HEK293T (cell line): ENCODE data around the gene HSD17B12.

Source experiments
- CTCF ChIA-PET: fragments of 350-600 bp; formaldehyde crosslinking; extraction: SDS; loops from one replicate; lab custom pipeline; 2021; ENCODE audit warnings: antibody characterized with exemption, inconsistent platforms; lab: Yijun Ruan, JAX
- POLR2A ChIA-PET: fragments of 350-600 bp; formaldehyde crosslinking; extraction: SDS; loops from one replicate; lab custom pipeline; 2020; ENCODE audit warnings: antibody characterized with exemption, inconsistent platforms; lab: Yijun Ruan, JAX
- DNase-seq: peaks from one replicate; pipeline ENCODE4 v3.0.0; 2012; ENCODE audit warnings: mixed read lengths; ENCODE audit errors: extremely low spot score
- ARNT ChIP-seq: fragments of 450-650 bp; IDR thresholded peaks from 2 replicates; pipeline ENCODE4 v1.6.1; 2017; ENCODE audit warnings: mild to moderate bottlenecking
- BHLHE40 ChIP-seq: fragments of 450-650 bp; IDR thresholded peaks from 2 replicates; pipeline ENCODE4 v1.6.1; 2016; ENCODE audit warnings: mild to moderate bottlenecking, moderate library complexity, borderline replicate concordance
- CTBP1 ChIP-seq: fragments of 450-650 bp; IDR thresholded peaks from 2 replicates; pipeline ENCODE4 v1.6.1; 2016; ENCODE audit warnings: borderline replicate concordance
- ELF4 ChIP-seq: fragments of 450-650 bp; IDR thresholded peaks from 2 replicates; pipeline ENCODE4 v1.6.1; 2017; ENCODE audit warnings: antibody characterized with exemption
- FOXA1 ChIP-seq: fragments of 450-650 bp; IDR thresholded peaks from 2 replicates; pipeline ENCODE4 v1.6.1; 2016; ENCODE audit warnings: mild to moderate bottlenecking
- FOXK2 ChIP-seq: fragments of 450-650 bp; IDR thresholded peaks from 2 replicates; pipeline ENCODE4 v1.6.1; 2016; ENCODE audit warnings: mild to moderate bottlenecking
- FOXM1 ChIP-seq: fragments of 450-650 bp; IDR thresholded peaks from 2 replicates; pipeline ENCODE4 v1.6.1; 2017; ENCODE audit warnings: mild to moderate bottlenecking, borderline replicate concordance
- HDGF ChIP-seq: fragments of 450-650 bp; IDR thresholded peaks from 2 replicates; pipeline ENCODE4 v1.6.1; 2017; ENCODE audit warnings: antibody characterized with exemption, borderline replicate concordance
- L3MBTL2 ChIP-seq: fragments of 450-650 bp; conservative IDR thresholded peaks from 2 replicates; pipeline ENCODE4 v1.6.1; 2016; ENCODE audit warnings: mild to moderate bottlenecking
- LEF1 ChIP-seq: fragments of 450-650 bp; IDR thresholded peaks from 2 replicates; pipeline ENCODE4 v1.6.1; 2017; ENCODE audit warnings: mild to moderate bottlenecking, borderline replicate concordance
- NFRKB ChIP-seq: fragments of 450-650 bp; IDR thresholded peaks from 2 replicates; pipeline ENCODE4 v1.6.1; 2016; ENCODE audit warnings: mild to moderate bottlenecking, moderate library complexity
- SP1 ChIP-seq: fragments of 450-650 bp; IDR thresholded peaks from 2 replicates; pipeline ENCODE4 v1.6.1; 2017
- SUZ12 ChIP-seq: fragments of 450-650 bp; IDR thresholded peaks from 2 replicates; pipeline ENCODE4 v1.6.1; 2016; ENCODE audit warnings: mild to moderate bottlenecking
- TARDBP ChIP-seq: fragments of 450-650 bp; IDR thresholded peaks from 2 replicates; pipeline ENCODE4 v1.6.1; 2016
- ZNF384 ChIP-seq: fragments of 450-650 bp; IDR thresholded peaks from 2 replicates; pipeline ENCODE4 v1.6.1; 2016
- TF ChIP-seq, protein P1 (sequence below): fragments of 450-650 bp; IDR thresholded peaks from 2 replicates; pipeline ENCODE4 v1.6.1; 2016

The HSD17B12 gene

DNA sequence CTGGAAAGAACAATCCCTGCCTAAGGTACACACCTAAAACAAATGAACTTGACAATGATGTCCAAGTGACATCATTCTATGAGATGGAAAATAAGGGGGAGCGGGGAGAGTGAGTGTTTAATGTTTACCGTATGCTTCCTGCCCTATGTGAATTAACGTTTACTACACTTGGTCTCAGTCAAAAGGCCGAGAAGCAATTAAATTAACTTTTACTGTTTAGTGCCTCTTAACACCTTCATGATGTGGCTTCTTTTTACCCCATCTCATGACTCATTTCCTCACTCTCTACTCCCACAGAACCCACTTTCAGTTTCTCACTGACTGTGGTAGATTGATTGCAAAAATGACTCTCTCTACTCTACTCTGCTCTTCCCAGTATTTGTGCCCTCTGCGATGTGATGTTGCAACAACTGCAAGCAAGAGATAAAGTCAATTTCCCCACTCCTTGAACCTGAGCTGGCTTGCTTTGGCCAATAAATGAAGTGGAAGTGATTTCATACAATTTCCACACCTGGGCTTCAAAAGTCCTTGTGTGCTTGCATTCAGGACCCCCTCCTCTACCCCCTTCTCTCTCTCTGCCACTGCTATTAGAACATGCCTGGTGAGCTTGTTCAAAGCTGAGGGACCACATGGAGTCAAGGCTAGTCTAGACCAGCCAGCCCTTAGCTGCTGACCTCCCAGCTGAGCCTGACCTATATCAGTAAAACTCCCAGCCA, 188.5 kb downstream of the HSD17B12 start:
- CTCF ChIA-PET = interaction anchor here (0.6 to 1.3 kb wide), 2 partner anchors 21 to 81 kb away, joined by 3 to 7 read pairs; no protein-coding TSS in a partner anchor
- POLR2A ChIA-PET = no interaction called here
- TF ChIP-seq NFRKB = no peak
- TF ChIP-seq ELF4 = no peak
- TF ChIP-seq, protein P1, sequence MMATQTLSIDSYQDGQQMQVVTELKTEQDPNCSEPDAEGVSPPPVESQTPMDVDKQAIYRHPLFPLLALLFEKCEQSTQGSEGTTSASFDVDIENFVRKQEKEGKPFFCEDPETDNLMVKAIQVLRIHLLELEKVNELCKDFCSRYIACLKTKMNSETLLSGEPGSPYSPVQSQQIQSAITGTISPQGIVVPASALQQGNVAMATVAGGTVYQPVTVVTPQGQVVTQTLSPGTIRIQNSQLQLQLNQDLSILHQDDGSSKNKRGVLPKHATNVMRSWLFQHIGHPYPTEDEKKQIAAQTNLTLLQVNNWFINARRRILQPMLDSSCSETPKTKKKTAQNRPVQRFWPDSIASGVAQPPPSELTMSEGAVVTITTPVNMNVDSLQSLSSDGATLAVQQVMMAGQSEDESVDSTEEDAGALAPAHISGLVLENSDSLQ = no peak
- TF ChIP-seq ZNF384 = no peak
- no peak for TF ChIP-seq BHLHE40
- TF ChIP-seq CTBP1 = no peak
- TF ChIP-seq FOXA1 = no peak
- no peak for TF ChIP-seq ARNT
- no peak for TF ChIP-seq FOXM1
- no peak for TF ChIP-seq FOXK2
- no peak for TF ChIP-seq SUZ12
- TF ChIP-seq L3MBTL2 = no peak
- no peak for TF ChIP-seq LEF1
- TF ChIP-seq SP1 = no peak
- no peak for TF ChIP-seq TARDBP
- DNase-seq = no peak

DNA sequence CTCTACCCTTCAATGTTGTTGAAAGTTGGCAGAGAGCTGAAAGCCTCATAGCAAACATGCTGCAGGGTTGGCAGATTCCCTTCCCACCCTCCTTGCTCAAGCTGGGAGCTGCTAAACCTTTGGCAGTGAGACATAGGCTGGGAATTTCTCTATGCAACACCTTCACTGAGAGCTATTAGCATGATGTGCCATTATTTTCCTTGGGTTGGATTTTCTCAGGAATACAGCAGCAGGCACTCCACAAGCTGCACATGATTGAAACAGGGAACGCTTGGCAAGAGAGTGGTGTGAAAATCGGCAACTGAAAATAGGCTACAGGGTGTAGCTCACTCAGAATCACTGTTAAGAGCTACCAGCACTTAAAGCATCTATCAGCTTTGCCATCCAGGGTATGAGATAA, 190.5 kb downstream of the HSD17B12 start:
- CTCF ChIA-PET = interaction anchor here (0.7 kb wide), 1 partner anchor 17 kb away, joined by 3 read pairs; no protein-coding TSS in a partner anchor
- TF ChIP-seq SUZ12 (no peak), BHLHE40 (no peak), ELF4 (no peak), FOXK2 (no peak)
- TF ChIP-seq, protein P1 = no peak
- POLR2A ChIA-PET = no interaction called here
- no peak for DNase-seq

DNA sequence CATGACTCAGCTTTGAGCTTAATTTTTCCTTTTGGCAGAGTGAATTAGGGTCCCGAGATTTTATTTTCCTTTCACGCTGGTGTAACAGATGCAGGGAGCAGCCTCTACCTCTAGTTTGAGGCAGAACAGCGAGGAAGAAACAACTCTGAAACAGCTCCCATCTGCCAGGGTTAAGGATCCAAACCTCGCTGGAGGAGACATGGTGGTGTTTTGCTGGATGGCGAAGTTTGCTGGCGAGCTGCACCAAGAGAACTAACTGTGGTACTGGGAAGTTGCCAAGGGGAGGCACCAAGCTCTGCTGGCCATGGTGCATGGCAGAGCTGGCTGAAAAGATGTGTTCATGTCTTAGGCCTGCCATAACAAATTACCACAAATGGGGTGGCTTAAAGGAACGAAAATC, 192.5 kb downstream of the HSD17B12 start:
- TF ChIP-seq FOXM1 (no peak), LEF1 (no peak), BHLHE40 (no peak), ELF4 (no peak), HDGF (no peak), L3MBTL2 (no peak), ARNT (no peak), TARDBP (no peak), CTBP1 (no peak), NFRKB (no peak), FOXA1 (no peak), SP1 (no peak), SUZ12 (no peak), ZNF384 (no peak), FOXK2 (no peak)
- TF ChIP-seq, protein P1 = no peak
- ChIA-PET CTCF (interaction anchor here (1.0 kb wide), 2 partner anchors 74 to 221 kb away, joined by 3 read pairs; no protein-coding TSS in a partner anchor), POLR2A (no interaction called here)
- DNase-seq = no peak

DNA sequence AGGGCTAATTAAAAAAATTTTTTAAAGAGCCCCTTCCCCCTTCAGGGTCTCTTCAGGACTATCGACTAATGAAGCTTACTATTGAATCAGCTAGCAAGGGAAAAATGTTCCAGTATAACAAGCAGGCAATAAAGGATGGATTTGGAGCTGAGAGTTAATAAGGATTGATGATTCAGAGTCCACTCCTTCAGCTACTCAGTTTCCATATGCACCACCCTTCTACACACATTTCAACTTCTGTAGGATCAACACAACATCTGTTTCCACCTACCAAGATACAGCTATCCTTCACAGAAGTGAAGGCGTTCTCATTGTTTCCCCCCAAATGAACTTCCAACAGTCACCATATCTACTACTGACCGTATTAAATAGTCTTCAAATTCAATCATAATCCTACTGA, 193.5 kb downstream of the HSD17B12 start:
- DNase-seq = no peak
- CTCF ChIA-PET = no interaction called here
- POLR2A ChIA-PET = no interaction called here
- TF ChIP-seq BHLHE40 (no peak), ZNF384 (no peak), LEF1 (no peak)
- TF ChIP-seq, protein P1 = no peak

DNA sequence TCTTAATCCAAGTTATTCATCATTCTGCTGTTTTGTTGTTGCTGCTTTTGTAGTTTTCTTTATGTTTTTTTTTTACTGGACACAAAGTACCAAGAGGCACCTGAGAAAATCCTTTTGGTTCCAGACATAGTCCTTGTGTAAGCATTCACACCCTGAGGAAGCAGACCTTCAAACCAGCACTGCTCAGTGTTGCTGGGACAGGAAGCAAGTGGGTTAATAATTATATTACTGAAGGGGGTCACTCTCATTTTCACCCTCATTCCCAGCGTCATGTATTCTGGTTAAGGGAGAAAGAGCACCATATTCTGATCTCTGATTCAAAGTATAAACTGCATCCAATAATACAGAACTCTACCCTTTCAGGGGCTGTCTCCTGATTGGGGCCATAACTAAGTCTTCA, 194.2 kb downstream of the HSD17B12 start:
- no peak for TF ChIP-seq ZNF384
- TF ChIP-seq SP1 = no peak
- TF ChIP-seq NFRKB = no peak
- no peak for TF ChIP-seq L3MBTL2
- TF ChIP-seq BHLHE40 = no peak
- no peak for TF ChIP-seq LEF1
- TF ChIP-seq FOXK2 = no peak
- TF ChIP-seq HDGF = no peak
- no peak for TF ChIP-seq ARNT
- no peak for TF ChIP-seq ELF4
- TF ChIP-seq FOXA1 = no peak
- TF ChIP-seq CTBP1 = no peak
- TF ChIP-seq FOXM1 = no peak
- TF ChIP-seq TARDBP = no peak
- TF ChIP-seq SUZ12 = no peak
- TF ChIP-seq, protein P1 = no peak
- no peak for DNase-seq
- POLR2A ChIA-PET = no interaction called here
- CTCF ChIA-PET = no interaction called here
